Type B pancreatic cell (in vitro differentiated cells): Measurements from ENCODE around the gene PALM. TPM values are rescaled to one million over a fixed set of nuclear protein-coding genes. Genes with fewer than 3 reads are reported as not detected.

Source experiments
- DNase-seq: peaks from one replicate; pipeline ENCODE4 v3.0.0; 2021; ENCODE audit warnings: mixed read lengths; ENCODE audit not compliant: unreplicated experiment; ENCODE audit errors: extremely low spot score
- H3K27ac Mint-ChIP-seq: 2 replicates; pipeline ENCODE4 v1.8.0; 2021; ENCODE audit warnings: mild to moderate bottlenecking, mixed read lengths
- H3K27me3 Mint-ChIP-seq: 2 replicates; pipeline ENCODE4 v1.8.0; 2021; ENCODE audit warnings: mixed read lengths
- H3K36me3 Mint-ChIP-seq: 2 replicates; pipeline ENCODE4 v1.8.0; 2021; ENCODE audit warnings: mixed read lengths
- H3K4me1 Mint-ChIP-seq: one replicate; pipeline ENCODE4 v1.8.0; 2021; ENCODE audit warnings: mixed read lengths; ENCODE audit not compliant: unreplicated experiment
- H3K4me3 Mint-ChIP-seq: 2 replicates; pipeline ENCODE4 v1.8.0; 2021; ENCODE audit warnings: mild to moderate bottlenecking, mixed read lengths
- H3K9me3 Mint-ChIP-seq: 2 replicates; pipeline ENCODE4 v1.8.0; 2021; ENCODE audit warnings: mixed read lengths
- total RNA-seq: library from RNA; stranded (reverse); gene quantifications from 2 replicates; pipeline ENCODE4 v1.2.1, GENCODE V29; 2021; ENCODE audit warnings: low replicate concordance
- TF ChIP-seq, protein P1 (sequence below): fragments of 200-600 bp; sonication (generic); conservative IDR thresholded peaks from 2 replicates; pipeline ENCODE4 v1.5.0; 2021; ENCODE audit warnings: antibody characterized with exemption, mild to moderate bottlenecking

The PALM gene
- total RNA-seq, 1 donor from 2014 or later = 64.1 TPM

GRCh38 chr19:710767-711166, 2.0 kb downstream of the PALM start:
- H3K27me3 Mint-ChIP-seq = no peaks in the 10 kb centered on the region
- peaks cover 10% of the 10 kb centered on the region for H3K4me1 Mint-ChIP-seq
- peak overlapping the region; percentile 8 for H3K27ac Mint-ChIP-seq
- DNase-seq = no peak
- H3K36me3 Mint-ChIP-seq = peaks cover 3% of the 10 kb centered on the region
- H3K4me3 Mint-ChIP-seq = peak overlapping the region; percentile 74
- TF ChIP-seq, protein P1, sequence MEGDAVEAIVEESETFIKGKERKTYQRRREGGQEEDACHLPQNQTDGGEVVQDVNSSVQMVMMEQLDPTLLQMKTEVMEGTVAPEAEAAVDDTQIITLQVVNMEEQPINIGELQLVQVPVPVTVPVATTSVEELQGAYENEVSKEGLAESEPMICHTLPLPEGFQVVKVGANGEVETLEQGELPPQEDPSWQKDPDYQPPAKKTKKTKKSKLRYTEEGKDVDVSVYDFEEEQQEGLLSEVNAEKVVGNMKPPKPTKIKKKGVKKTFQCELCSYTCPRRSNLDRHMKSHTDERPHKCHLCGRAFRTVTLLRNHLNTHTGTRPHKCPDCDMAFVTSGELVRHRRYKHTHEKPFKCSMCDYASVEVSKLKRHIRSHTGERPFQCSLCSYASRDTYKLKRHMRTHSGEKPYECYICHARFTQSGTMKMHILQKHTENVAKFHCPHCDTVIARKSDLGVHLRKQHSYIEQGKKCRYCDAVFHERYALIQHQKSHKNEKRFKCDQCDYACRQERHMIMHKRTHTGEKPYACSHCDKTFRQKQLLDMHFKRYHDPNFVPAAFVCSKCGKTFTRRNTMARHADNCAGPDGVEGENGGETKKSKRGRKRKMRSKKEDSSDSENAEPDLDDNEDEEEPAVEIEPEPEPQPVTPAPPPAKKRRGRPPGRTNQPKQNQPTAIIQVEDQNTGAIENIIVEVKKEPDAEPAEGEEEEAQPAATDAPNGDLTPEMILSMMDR = no peak
- no peaks in the 10 kb centered on the region for H3K9me3 Mint-ChIP-seq

DNA sequence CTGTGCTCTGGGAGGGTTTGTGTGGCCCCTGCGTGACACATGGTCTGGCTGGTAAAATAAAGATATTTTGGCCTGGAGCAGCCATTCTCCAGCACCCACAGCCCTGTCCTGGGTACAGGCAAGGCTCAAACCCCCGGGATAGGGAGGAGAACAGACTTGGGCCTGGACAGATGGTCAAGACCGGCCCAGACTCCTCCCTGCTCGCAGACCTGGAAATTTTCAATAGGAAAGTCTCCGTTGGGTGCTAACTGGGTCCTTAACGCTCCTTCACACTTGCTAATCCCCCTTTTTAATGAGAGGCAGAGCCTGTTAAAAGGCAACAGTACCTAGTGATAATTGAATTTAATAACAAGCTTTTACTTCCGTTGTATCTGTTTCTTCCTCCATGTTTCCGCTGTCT, 2.5 kb downstream of the PALM start:
- Mint-ChIP-seq H3K4me1 (peaks cover 10% of the 10 kb centered on the region), H3K9me3 (no peaks in the 10 kb centered on the region), H3K27me3 (no peaks in the 10 kb centered on the region), H3K27ac (peak overlapping the region; percentile 8), H3K36me3 (peaks cover 5% of the 10 kb centered on the region), H3K4me3 (peak overlapping the region; percentile 74)
- TF ChIP-seq, protein P1 = no peak
- no peak for DNase-seq

GRCh38 chr19:715347-715746, 6.6 kb downstream of the PALM start:
- H3K27ac Mint-ChIP-seq = no peak overlapping the region

GRCh38 chr19:718251-718951, 9.7 kb downstream of the PALM start:
- Mint-ChIP-seq H3K27me3 (no peaks in the 10 kb centered on the region), H3K36me3 (peaks cover 5% of the 10 kb centered on the region), H3K9me3 (no peaks in the 10 kb centered on the region), H3K4me1 (peaks cover 8% of the 10 kb centered on the region), H3K4me3 (peak overlapping the region; percentile 44), H3K27ac (peak overlapping the region; percentile 51)
- TF ChIP-seq, protein P1 = no peak
- no peak for DNase-seq

More at GRCh38 chr19:715347-715746, 6.6 kb downstream of the PALM start:
- TF ChIP-seq, protein P1 = no peak
- Mint-ChIP-seq H3K9me3 (no peaks in the 10 kb centered on the region), H3K27me3 (no peaks in the 10 kb centered on the region), H3K4me1 (peaks cover 18% of the 10 kb centered on the region), H3K4me3 (no peak overlapping the region), H3K36me3 (peaks cover 5% of the 10 kb centered on the region)
- DNase-seq = no peak

- Mint-ChIP-seq H3K9me3 (no peaks in the 10 kb centered on the region), H3K36me3 (peaks cover 5% of the 10 kb centered on the region), H3K27me3 (no peaks in the 10 kb centered on the region), H3K4me1 (peaks cover 8% of the 10 kb centered on the region), H3K4me3 (no peak overlapping the region), H3K27ac (no peak overlapping the region)
- DNase-seq = no peak
- TF ChIP-seq, protein P1 = no peak
Observed at GRCh38 chr19:718991-719512, 10.3 kb downstream of the PALM start.
